Measurements from ENCODE around the gene CSTF2.

GRCh38 chrX:100830547-100830946, 10.4 kb downstream of the CSTF2 start:
- TF ChIP-seq, protein P1, sequence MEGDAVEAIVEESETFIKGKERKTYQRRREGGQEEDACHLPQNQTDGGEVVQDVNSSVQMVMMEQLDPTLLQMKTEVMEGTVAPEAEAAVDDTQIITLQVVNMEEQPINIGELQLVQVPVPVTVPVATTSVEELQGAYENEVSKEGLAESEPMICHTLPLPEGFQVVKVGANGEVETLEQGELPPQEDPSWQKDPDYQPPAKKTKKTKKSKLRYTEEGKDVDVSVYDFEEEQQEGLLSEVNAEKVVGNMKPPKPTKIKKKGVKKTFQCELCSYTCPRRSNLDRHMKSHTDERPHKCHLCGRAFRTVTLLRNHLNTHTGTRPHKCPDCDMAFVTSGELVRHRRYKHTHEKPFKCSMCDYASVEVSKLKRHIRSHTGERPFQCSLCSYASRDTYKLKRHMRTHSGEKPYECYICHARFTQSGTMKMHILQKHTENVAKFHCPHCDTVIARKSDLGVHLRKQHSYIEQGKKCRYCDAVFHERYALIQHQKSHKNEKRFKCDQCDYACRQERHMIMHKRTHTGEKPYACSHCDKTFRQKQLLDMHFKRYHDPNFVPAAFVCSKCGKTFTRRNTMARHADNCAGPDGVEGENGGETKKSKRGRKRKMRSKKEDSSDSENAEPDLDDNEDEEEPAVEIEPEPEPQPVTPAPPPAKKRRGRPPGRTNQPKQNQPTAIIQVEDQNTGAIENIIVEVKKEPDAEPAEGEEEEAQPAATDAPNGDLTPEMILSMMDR (IDR thresholded peaks at IDR 0.05 in 2 of 3, conservative IDR thresholded peaks at IDR 0.05 in 1 of 3; ENCODE audit: insufficient read depth in 2 of 3, low read depth in 1 of 3, low read length in 3 of 3), result no peak
- TF ChIP-seq FOXJ2 (tag; IDR thresholded peaks at IDR 0.05), result no peak
